HG03558 (cell line): ENCODE results near the gene RENBP.
"Not testable (repeated sequence)": the region's sequence is repeated elsewhere in the genome, so short reads cannot be mapped to it uniquely, and the experiment has no call there.

Source experiments
- ATAC-seq: cut with Tn5 transposase; IDR thresholded peaks from one replicate; pipeline ENCODE4 v1.9.1; 2021; ENCODE audit warnings: moderate number of reproducible peaks; ENCODE audit not compliant: unreplicated experiment; ENCODE audit errors: extremely low read depth

RENBP gene

DNA sequence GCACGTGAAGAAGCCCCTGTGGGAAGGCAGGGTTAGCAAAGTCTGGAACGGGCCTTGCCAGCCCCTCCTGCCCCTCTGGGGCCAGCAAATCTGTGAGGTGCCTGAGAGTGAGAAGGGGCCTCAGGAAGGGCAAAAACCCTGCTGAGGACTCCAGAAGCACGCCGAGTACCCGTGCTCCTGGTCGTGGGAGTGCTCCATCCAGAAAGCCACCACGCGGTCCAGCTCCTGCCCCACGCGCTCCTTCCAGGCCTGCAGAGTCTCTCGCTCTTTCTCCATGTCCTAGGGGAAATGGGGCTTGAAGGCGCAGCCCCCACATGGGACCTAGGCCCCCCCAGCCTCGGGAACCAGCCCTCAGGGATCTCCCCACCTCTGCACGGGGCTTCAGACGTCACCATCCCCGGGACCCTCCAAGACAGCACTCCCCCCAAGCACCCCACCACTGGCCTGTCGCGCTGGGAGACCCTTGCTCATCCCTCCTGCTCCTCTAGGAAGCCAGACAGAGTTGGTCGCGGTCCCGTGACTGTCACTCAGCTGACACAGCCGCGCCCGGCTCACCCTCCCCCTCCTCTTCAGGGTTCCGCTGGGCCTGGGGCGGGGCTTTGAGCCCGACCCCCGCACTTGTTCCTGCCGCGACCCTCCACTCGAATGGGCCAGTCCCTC is at the start of gene RENBP:
TSS of gene RENBP (minus strand) at position 504 of the 660 bp plus-strand sequence. CDS start at position 471, 33 bp downstream.
- ATAC-seq = no peak

DNA sequence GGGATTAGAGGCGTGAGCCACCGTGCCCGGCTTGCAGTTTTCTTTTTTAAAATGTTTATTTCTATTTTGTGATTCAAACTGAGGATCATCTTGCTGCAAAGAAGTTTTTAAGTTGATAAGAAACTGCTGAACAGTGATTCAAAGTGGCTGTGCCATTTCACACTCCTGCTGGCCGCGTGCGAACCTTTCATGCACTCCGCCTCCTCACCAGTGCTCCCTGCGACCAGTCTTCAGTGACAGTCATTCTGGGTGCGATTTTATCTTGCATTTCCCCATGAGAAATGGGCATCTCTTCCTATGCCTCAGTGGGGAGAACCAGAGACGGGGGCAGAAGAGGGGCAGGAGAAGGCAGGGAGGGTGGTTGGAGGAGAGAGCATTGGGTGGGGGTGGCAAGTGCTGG is 49.5 kb upstream of the RENBP start:
- ATAC-seq = no peak

DNA sequence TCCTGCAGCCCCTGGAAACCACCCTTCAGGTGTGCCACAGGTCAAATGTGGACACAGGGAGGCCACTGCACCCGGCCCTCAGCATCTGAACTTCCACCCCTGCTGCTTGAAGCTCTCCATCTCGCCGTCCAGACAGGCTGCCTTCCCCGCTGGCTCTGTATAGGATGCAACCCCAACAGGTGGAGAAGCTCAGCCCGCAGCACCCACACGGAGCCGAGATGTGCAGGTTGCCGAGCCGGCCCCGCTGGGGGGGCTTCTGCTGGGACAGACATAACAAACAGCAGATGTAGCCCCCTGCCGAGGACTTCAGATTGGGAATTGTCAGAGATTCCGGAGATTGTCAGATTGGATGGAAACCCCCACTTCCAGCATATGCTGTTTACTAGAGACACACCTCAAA is 48.6 kb upstream of the RENBP start:
- no peak for ATAC-seq

DNA sequence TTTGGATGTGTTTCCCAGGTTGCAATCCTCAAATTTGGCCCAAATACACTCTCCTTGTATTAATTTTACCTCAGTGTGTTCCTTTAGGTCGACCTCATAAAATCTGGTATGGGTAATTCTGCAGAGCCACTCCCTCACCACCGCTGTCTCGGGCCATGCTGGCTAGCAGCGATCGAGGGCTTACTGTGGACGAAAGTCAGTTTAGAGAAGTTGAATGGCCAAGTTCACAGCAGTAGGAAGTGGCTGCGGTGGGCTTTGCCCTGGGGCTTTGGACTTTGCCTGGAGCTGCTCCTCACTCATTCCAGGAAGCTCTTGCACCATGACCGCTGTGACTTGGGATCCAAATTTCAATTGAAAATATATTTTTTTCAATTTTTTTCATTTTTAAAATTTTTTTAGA is 47.7 kb upstream of the RENBP start:
- ATAC-seq = no peak

DNA sequence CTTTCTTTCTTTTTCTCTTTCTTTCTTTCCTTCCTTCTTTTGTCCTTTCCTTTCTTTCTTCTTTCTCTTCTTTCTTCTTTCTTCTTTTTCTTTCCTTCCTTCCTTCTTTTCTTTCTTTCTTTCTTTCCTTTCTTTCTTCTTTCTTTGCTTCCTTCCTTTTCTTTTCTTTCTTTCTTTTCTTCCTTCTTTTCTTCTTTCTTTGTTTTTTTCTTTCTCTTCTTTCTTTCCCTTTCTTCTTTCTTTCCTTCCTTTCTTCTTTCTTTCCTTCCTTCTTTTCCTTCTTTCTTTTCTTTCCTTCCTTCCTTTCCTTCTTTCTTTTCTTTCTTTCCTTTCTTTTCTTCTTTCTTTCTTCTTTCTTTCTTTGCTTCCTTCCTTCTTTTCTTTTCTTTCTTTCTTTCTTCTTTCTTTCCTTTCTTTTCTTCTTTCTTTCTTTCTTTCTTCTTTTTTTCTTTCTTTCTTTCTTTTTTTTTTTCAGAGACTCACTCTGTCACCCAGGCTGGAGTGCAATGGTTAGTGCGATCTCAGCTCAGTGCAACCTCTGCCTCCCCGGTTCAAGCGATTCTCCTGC is 46.7 kb upstream of the RENBP start:
- no peak for ATAC-seq

DNA sequence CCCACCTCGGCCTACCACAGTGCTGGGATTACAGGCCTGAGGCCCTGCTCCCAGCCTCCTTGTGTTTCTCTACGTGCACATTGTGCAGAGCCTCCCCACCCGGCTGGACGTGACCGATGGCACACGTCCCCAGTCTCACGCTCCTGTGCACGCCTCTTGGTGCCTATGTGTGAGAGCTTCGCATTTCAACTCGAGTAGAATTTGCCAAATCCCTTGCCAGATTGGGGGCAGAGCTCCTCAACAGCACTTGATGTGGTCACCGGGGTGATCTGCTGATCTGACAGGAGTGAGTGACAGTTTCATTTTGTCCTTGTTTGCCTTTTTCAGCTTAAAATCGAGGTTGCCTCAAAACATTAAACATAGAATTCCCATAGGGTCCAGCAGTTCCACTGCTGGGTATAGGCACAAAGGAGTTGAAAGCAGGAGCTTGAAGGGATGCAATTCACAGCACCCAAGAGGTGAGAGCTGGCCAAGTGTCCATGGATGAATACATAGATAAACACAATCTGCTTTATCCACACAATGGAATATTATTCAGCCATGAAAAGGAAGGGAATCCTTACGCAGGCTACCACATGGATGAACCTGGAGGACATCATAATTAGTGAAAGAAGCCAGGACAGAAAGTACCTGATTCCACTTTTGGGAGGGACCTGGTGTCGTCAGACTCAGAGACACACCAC is 45.7 kb upstream of the RENBP start:
- ATAC-seq = no peak

DNA sequence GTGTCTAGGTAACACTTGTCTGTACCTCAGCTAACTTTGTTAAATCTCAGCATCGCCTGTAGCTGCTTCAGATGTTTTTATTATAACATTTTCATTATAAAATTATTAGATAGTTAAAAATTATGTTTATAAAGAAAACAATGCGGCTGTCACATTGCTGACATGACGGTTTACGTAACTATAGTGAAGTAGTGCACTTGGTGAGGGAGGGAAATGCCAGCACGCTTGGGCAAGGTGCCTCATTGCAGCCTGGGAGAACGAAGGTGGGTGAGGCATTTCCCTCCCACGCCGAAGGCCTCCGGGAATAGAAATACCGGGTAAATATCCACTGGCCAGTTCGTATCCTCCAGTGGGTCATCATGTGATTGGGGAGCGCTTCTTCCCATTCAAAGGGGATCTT is 44.0 kb upstream of the RENBP start:
- no peak for ATAC-seq

DNA sequence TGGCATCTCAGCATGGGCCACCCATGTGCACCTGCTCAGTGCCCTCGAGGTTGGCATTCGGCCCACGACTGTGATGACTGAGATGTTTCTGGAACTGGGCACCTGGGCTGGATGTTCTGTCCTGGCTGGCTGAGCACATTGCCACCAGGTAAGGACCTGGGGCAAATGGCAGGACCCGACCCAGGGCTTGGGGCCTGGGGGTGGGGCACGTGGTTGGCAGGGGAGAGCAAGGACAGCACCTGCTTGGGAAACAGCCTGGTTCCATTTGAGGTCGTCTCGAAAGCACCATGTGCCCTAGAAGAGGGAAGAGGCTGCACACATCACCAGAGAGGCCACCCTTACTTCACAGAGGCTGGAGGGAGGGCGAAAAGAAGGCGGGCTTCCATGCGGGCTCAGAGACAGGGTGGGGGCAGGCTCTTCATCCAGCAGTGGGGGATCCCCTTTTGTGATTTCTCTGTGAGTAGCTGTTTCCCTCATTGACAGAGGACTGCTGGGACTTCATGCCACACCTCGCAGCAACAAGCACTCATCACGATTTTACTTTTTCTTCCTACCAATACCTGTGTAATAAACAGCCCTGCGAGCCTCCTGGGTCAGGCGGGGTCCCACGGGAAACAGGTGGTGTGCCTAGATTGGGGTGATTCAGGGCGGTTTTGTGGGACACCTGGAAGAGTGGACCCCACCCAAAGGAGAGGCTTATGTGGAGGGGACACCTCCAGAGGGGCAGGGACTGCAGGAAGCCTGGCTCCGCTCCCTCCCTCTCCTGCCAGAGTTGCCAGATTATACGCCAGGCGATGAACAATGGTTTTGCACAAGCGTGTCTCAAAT is 40.1 kb upstream of the RENBP start:
- no peak for ATAC-seq

DNA sequence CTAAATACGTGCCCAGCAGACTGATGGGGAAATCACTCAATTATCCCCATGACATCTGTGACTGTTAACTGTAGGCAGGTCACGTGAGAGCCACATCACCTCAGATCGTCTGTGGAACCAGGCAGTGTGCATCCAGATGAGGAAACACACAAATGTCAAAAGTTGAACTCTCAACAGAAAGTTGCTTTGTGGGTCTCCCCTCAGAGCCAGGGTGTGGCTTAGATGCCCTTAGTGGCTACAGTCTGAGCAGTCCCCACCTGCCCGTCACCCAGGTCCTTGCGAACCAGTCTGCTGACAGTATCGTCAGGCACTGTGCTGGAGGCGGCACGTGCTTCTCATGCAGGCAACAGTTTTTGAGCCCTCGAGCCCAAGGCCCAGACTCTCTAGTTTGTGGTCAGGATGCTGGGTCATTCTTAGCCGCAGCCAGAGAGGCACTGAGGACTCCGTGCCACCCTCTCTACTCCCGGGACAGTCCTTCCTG is 38.9 kb upstream of the RENBP start:
- ATAC-seq = no peak

DNA sequence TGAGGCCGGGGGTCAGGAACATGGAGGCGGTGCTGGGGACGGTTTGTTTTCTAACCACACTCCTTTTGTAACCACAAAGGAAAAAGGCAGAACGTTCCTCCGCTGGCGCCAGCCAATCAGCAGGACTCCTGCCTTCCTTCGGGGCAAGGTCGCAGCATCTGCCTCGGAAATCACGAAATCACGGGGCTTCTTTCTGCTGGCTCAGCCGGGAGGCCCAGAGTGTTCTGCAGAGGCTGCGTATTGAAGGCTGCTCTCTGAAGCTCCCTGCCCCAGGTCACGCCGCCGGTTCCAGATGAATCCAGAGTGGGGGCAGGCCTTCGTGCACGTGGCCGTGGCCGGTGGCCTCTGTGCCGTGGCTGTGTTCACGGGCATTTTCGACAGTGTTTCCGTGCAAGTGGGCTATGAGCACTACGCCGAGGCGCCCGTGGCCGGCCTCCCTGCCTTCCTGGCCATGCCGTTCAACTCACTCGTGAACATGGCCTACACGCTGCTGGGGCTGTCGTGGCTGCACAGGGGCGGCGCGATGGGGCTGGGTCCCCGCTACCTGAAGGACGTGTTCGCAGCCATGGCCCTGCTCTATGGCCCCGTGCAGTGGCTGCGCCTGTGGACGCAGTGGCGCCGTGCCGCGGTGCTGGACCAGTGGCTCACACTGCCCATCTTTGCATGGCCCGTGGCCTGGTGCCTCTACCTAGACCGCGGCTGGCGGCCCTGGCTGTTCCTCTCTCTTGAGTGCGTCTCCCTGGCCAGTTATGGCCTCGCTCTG is 37.5 kb upstream of the RENBP start:
- ATAC-seq = no peak

DNA sequence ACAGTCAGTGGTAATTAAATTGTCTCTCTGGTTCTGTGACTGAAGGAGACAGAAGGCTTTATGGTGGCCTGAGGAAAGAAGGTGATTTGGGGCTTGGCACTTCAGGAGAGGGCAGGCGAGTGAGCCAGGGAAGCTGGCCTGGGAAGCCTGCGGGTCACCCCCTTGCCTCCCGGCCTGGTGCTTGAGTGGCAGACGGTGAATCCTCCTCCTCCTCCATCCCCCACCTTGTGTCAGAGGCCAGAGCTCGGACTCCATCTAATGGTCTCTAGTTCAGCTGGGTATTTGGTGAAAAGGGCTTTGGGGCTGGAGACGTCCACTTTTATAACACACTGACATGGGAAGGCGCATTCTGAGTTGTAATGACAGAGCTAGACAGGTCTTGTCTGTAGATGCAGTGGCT is 36.8 kb upstream of the RENBP start:
- ATAC-seq = no peak

DNA sequence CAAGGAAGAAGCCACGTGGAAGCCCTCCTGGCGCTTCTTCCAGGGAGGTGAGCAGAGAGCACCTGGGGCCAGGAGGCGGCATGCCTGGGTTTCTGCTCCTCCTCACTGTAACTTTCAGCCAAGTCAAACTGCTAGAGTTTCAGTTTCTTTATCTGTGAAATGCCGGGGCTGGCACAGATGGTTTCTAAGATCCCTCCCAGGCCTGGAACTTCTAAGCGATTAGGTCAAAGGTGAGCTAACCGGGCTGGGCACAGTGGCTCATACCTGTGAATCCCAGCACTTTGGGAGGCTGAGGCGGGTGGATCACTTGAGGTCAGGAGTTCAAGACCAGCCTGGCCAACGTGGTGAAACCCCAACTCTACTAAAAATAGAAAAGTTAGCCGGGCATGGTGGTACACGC is 36.0 kb upstream of the RENBP start:
- not testable (repeated sequence) for ATAC-seq

DNA sequence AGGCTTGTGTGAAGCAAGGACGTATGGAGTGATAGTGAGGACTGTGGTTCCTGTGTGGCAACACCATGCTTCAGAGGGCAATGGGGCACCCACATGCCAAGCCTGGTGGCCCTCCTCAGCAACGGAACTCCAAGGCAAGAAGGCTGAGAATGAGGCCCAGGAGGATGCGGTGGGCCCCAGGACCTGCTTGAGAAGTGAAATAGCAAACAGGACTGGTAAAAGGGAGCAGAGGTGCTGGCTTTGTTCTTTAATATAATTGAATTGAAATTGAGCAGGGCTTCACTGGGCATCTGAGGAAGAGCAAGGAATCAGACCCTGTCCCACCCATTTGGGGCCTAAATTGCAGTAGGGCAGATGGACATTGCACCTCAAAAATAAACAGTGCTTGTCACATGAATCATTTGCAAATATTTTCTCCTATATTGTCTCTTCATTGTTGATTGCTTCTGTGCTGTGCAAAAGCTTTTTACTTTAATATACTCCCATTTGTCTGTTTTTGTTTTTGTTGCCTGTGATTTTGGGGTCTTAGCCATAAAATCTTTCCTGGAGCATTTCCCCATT is 30.4 kb upstream of the RENBP start:
- ATAC-seq = no peak

DNA sequence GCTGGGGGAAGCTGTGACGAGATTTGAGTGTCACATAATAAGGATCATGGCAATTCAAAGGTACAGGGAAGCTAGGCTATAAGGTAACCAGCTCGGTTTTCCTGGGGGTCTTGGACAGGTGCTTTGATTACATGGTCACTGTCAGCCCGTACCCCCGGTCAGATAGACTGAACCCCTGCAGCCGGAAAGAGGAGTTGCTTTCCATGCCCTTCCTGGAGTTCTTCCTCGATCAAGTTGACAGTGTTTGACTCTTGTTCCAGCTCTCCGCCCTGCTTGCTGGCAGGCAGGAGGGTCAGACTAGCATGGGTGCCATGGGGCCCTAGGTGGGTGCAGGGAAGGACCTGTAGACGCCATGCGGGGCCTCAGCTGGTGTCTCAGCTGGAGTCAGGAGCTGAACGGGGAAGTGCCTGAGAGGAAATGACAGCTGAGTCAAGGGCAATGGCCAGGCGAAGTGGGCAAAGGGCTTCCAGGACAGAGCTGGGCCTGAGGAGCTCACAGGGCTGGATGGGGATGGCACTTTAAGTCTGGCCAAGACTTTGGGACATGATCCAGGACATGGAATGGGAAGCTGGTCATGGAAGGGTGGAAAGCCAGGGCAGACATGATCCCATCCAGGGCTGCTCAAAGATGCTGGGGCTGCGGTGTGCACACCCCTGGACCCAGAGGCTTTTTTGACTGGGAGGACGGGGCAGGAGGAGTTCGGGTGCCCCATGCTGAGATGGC is 29.7 kb upstream of the RENBP start:
- no peak for ATAC-seq

DNA sequence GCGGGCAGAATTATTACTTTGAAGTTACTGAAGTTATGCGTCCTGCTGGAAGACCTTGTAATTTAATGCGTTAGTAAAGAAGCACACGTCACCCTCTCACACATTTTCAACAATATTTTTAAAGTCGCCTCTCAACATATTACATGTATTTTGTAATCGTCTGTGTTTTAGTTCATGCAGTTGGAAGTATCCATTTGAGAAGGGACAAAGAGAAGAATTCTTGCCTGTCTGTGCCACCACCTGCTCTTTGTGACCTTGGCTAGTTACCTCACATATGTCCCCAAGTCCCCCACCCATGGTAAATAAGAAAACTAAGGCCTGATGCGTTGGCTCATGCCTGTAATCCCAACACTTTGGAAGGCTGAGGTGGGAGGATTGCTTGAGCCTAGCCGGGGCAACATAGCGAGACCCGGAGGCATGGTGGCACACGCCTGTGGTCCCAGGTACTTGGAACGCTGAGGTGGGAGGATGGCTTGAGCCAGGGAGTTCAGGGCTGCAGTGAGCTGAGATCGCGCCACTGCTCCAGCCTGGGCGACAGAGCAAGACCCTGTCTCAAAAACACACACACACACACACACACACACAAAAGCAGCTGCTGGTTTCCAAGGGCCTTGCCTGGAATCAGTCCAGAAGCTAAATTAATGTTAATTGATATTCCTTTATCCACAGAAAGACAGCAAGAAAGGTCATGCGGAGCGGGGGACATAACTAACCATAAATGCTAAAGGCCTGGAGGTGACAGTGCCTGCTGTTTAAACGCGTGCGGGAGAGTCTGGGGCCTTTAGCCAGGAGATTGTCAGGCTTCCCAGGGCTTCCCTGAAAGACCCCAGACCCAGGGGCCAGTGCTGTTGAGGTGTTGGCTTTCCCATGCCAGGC is 28.9 kb upstream of the RENBP start:
- ATAC-seq = no peak

DNA sequence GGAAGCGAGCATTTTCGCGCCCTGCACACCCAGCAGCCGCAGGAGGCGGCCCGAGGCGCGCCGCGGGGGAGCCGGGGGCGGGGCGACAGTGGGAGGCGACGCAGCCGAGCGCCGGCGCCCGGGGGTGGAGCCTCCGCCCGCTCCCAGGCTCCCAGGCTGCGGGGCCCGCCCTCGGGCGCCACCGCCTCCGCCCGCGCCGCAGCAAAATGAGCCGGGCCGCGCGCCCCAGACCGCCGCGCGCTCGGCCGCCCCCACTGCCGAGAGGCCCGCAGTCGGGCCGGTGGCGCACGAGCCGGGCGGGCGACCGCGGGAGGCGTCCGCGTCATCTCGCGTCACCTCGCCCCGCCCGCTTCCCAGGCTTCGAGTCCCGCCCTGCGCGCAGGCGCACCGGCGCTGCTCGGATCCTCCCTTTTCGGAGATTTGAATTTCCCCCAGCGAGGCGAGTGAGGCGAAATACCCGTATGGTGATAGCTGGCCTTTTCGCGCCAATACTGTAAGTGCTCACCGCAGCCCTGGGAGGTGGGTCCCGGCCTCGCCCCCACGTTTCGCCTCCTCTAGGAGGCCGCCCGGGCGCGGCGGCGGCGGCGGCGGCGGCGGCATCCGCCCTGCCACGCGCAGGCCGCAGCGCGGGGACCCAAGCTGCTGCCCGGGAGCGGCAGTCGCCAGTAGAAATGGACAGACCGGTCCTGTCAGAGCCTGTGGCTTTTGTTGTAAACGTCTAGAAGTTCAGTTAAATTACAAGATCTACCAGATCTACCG is 28.1 kb upstream of the RENBP start, which contains the start of gene TMEM187:
TSS of gene TMEM187 (plus strand) at position 387 of the 759 bp plus-strand sequence. CDS start 9,309 bp downstream, outside the sequence.
- peak; percentile 34 for ATAC-seq
